Epithelial cell of esophagus (primary cell): ENCODE measurements around the gene DACH1.

Source experiments
- DNase-seq: peaks from one replicate; pipeline ENCODE4 v3.0.0; 2010; ENCODE audit warnings: low read depth
- H3K4me3 ChIP-seq: 2 replicates; pipeline ENCODE4 v1.5.1; 2011; ENCODE audit warnings: mild to moderate bottlenecking, low read length, control low read depth
- TF ChIP-seq, protein P1 (sequence below): IDR thresholded peaks from 2 replicates; pipeline ENCODE4 v1.5.1; 2011; ENCODE audit warnings: low read depth, mild to moderate bottlenecking, low read length, control low read depth, inconsistent platforms; ENCODE audit not compliant: insufficient read depth; ENCODE audit errors: missing control alignments

DACH1 gene

DNA sequence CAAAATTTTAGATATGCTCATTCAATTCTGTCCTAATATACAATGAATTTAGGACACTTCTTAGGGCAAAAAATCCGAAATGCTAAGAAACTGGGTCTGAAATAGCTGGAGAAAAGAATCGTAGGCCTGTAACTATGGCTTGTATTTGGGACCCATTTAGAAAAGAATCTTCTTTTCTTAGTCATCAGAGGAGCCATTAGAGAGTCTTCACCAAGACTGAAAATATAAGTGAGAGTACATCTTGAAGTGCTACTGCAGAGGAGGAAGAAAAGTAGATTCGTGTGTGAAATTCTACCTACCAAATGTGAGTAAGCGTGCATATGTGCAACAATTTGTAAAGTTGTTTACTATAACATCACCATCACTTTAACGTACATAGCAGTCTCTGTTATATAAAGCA lies 8.8 kb upstream of the DACH1 start:
- TF ChIP-seq, protein P1, sequence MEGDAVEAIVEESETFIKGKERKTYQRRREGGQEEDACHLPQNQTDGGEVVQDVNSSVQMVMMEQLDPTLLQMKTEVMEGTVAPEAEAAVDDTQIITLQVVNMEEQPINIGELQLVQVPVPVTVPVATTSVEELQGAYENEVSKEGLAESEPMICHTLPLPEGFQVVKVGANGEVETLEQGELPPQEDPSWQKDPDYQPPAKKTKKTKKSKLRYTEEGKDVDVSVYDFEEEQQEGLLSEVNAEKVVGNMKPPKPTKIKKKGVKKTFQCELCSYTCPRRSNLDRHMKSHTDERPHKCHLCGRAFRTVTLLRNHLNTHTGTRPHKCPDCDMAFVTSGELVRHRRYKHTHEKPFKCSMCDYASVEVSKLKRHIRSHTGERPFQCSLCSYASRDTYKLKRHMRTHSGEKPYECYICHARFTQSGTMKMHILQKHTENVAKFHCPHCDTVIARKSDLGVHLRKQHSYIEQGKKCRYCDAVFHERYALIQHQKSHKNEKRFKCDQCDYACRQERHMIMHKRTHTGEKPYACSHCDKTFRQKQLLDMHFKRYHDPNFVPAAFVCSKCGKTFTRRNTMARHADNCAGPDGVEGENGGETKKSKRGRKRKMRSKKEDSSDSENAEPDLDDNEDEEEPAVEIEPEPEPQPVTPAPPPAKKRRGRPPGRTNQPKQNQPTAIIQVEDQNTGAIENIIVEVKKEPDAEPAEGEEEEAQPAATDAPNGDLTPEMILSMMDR, result no peak
- DNase-seq, result no peak
- no peak overlapping the region for H3K4me3 ChIP-seq

DNA sequence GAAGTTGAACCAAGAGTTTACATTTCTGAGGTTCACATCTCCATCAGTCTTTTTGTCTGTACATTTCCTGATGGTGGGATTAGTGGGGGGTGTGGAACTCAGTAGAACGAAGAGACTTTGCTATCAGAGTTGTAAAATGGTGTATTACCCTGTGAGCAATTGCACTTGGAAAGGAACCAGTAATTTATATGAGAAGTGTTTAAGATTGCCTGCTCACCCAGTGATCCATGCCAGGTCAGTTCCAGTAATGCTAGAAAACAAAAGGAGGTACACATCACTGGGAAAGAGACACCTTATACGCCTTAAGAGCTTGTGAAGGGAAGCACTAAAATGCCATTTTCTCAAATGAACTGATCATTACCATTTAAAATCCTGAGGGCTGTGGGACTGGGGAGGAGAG lies 7.5 kb upstream of the DACH1 start:
- no peak overlapping the region for H3K4me3 ChIP-seq
- TF ChIP-seq, protein P1, result no peak
- no peak for DNase-seq

- TF ChIP-seq, protein P1, result no peak
- no peak overlapping the region for H3K4me3 ChIP-seq
- DNase-seq, result no peak
These were observed 6.6 kb upstream of the DACH1 start for GRCh38 chr13:71873418-71874247.

- H3K4me3 ChIP-seq, result no peak overlapping the region
- TF ChIP-seq, protein P1, result no peak
- DNase-seq, result no peak
These were observed 4.8 kb upstream of the DACH1 start for GRCh38 chr13:71871844-71872243.

DNA sequence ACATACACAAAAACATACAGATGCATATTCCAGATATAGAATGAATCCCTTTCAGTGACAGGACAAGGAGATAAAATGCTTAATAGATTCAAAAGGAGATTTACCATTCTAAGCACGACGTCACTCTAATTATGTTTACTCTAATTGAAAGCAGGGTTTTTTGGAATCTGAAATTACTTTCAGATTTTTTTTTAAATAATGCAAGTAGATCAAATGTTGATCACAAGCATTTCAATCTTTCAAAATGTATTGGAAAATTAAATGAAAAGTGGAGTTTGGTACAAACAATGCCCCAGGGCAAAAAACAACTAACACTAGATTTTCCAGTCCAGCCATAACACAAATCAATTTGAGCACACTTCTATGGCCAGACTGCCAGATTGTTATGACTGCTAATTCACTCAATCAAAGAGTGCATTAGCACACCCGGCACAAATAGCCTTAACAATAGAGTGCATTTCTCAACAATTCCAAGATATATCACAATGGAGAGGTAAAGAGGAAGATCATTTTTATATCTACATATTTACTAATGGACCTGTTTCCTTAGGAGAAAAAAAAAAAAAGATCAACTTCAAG lies 4.3 kb upstream of the DACH1 start:
- TF ChIP-seq, protein P1, result no peak
- H3K4me3 ChIP-seq, result no peak overlapping the region
- peak; percentile 15 for DNase-seq

DNA sequence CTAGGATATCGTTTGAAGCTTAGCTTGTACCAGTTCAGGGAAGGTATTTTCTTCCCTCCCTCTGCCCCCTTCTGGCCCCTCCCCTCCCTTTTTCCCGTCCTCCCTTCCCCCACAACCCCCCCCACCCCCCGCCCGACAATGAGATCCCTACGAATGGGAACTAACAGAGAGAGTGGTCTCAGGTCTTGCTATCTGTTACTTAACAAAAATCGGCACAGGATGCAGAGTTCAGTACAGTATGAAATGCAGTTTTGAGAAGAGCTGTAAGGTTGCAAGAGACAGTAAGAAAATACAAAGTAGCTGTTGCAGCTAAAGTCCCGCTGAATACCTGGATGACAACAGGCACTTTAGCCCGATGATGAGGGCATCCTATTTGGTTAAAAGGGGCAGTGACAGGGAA lies 3.1 kb upstream of the DACH1 start:
- no peak for DNase-seq

More for the DNA sequence above, 3.1 kb upstream of the DACH1 start:
- no peak overlapping the region for H3K4me3 ChIP-seq
- TF ChIP-seq, protein P1, result no peak
